Measurements from ENCODE around the gene GMCL1.
"Not testable (repeated sequence)": the region's sequence is repeated elsewhere in the genome, so short reads cannot be mapped to it uniquely, and the experiment has no call there.

The GMCL1 gene

GRCh38 chr2:69830045-69830905, 815 bp downstream of the GMCL1 start:
- peak overlapping the region; percentile 88 for H3K4me2 ChIP-seq (ENCODE audit: low read length)
- H3K4me3 ChIP-seq (ENCODE audit: low read length), result peak overlapping the region; percentile 96
- peak overlapping the region; percentile 14 for H3K27ac ChIP-seq (ENCODE audit: low read depth, low read length)
- no peaks in the 10 kb centered on the region for H3K9me3 ChIP-seq (ENCODE audit: control insufficient read depth, insufficient read depth, low read length)
- H3K9me2 ChIP-seq (replicated peaks; ENCODE audit: control insufficient read depth, low read length), result no peaks in the 10 kb centered on the region
- peaks cover 29% of the 10 kb centered on the region for H3K36me3 ChIP-seq (ENCODE audit: control insufficient read depth, low read length)
- no peaks in the 10 kb centered on the region for H3K27me3 ChIP-seq (ENCODE audit: control insufficient read depth, low read length)
- H3F3A ChIP-seq (ENCODE audit: control insufficient read depth, insufficient read depth), result peaks cover 2% of the 10 kb centered on the region; the same call in 1 of the 2 replicates
- H4K20me1 ChIP-seq (ENCODE audit: control insufficient read depth, insufficient read depth, low read depth, low read length), result peaks cover 4% of the 10 kb centered on the region; the same call in 1 of the 2 replicates
- no peak for TF ChIP-seq EZH2phosphoT487 (IDR thresholded peaks at IDR 0.05; ENCODE audit: borderline replicate concordance, low read length)
- TF ChIP-seq, protein P1, sequence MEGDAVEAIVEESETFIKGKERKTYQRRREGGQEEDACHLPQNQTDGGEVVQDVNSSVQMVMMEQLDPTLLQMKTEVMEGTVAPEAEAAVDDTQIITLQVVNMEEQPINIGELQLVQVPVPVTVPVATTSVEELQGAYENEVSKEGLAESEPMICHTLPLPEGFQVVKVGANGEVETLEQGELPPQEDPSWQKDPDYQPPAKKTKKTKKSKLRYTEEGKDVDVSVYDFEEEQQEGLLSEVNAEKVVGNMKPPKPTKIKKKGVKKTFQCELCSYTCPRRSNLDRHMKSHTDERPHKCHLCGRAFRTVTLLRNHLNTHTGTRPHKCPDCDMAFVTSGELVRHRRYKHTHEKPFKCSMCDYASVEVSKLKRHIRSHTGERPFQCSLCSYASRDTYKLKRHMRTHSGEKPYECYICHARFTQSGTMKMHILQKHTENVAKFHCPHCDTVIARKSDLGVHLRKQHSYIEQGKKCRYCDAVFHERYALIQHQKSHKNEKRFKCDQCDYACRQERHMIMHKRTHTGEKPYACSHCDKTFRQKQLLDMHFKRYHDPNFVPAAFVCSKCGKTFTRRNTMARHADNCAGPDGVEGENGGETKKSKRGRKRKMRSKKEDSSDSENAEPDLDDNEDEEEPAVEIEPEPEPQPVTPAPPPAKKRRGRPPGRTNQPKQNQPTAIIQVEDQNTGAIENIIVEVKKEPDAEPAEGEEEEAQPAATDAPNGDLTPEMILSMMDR (IDR thresholded peaks at IDR 0.05; ENCODE audit: low read depth, low read length, poor library complexity, severe bottlenecking), result no peak
- peaks cover 58% of the 10 kb centered on the region for H3K79me2 ChIP-seq (ENCODE audit: control insufficient read depth, low read length)
- peaks cover 47% of the 10 kb centered on the region for H3K4me1 ChIP-seq (ENCODE audit: control insufficient read depth, low read length)

- peaks cover 64% of the 10 kb centered on the region for H3K79me2 ChIP-seq (ENCODE audit: control insufficient read depth, low read length)
- H3K36me3 ChIP-seq (ENCODE audit: control insufficient read depth, low read length), result peaks cover 30% of the 10 kb centered on the region
- H4K20me1 ChIP-seq (ENCODE audit: control insufficient read depth, insufficient read depth, low read depth, low read length); H3K27me3 ChIP-seq (ENCODE audit: control insufficient read depth, low read length); H3K27ac ChIP-seq (ENCODE audit: low read depth, low read length); H3K9me2 ChIP-seq (replicated peaks; ENCODE audit: control insufficient read depth, low read length); H3F3A ChIP-seq (ENCODE audit: control insufficient read depth, insufficient read depth); H3K9me3 ChIP-seq (ENCODE audit: control insufficient read depth, insufficient read depth, low read length): not testable (repeated sequence)
- H3K4me2 ChIP-seq (ENCODE audit: low read length), result peak overlapping the region; percentile 88
- peaks cover 53% of the 10 kb centered on the region for H3K4me1 ChIP-seq (ENCODE audit: control insufficient read depth, low read length)
- H3K4me3 ChIP-seq (ENCODE audit: low read length), result peak overlapping the region; percentile 96
Observed at GRCh38 chr2:69830906-69831241, 1.4 kb downstream of the GMCL1 start.

GRCh38 chr2:69831354-69831905, 2.0 kb downstream of the GMCL1 start:
- TF ChIP-seq, protein P1 (IDR thresholded peaks at IDR 0.05; ENCODE audit: low read depth, low read length, poor library complexity, severe bottlenecking), result no peak
- no peak for TF ChIP-seq EZH2phosphoT487 (IDR thresholded peaks at IDR 0.05; ENCODE audit: borderline replicate concordance, low read length)
- Histone ChIP-seq H4K20me1 (ENCODE audit: control insufficient read depth, insufficient read depth, low read depth, low read length) (peaks cover 4% of the 10 kb centered on the region; the same call in 1 of the 2 replicates), H3K4me3 (ENCODE audit: low read length) (peak overlapping the region; percentile 96), H3K36me3 (ENCODE audit: control insufficient read depth, low read length) (peaks cover 30% of the 10 kb centered on the region), H3K9me3 (ENCODE audit: control insufficient read depth, insufficient read depth, low read length) (no peaks in the 10 kb centered on the region), H3K79me2 (ENCODE audit: control insufficient read depth, low read length) (peaks cover 69% of the 10 kb centered on the region), H3K4me2 (ENCODE audit: low read length) (peak overlapping the region; percentile 88), H3K9me2 (replicated peaks; ENCODE audit: control insufficient read depth, low read length) (no peaks in the 10 kb centered on the region), H3F3A (ENCODE audit: control insufficient read depth, insufficient read depth) (no peaks in the 10 kb centered on the region), H3K4me1 (ENCODE audit: control insufficient read depth, low read length) (peaks cover 59% of the 10 kb centered on the region), H3K27ac (ENCODE audit: low read depth, low read length) (no peak overlapping the region), H3K27me3 (ENCODE audit: control insufficient read depth, low read length) (no peaks in the 10 kb centered on the region)

- TF ChIP-seq, protein P1 (IDR thresholded peaks at IDR 0.05; ENCODE audit: low read depth, low read length, poor library complexity, severe bottlenecking), result no peak
- TF ChIP-seq EZH2phosphoT487 (IDR thresholded peaks at IDR 0.05; ENCODE audit: borderline replicate concordance, low read length), result no peak
- Histone ChIP-seq H3K27me3 (ENCODE audit: control insufficient read depth, low read length) (no peaks in the 10 kb centered on the region), H3K27ac (ENCODE audit: low read depth, low read length) (no peak overlapping the region), H3F3A (ENCODE audit: control insufficient read depth, insufficient read depth) (no peaks in the 10 kb centered on the region), H3K79me2 (ENCODE audit: control insufficient read depth, low read length) (peaks cover 83% of the 10 kb centered on the region), H3K4me2 (ENCODE audit: low read length) (peak overlapping the region; percentile 12), H3K9me3 (ENCODE audit: control insufficient read depth, insufficient read depth, low read length) (no peaks in the 10 kb centered on the region), H3K4me3 (ENCODE audit: low read length) (no peak overlapping the region), H3K4me1 (ENCODE audit: control insufficient read depth, low read length) (peaks cover 66% of the 10 kb centered on the region), H3K9me2 (replicated peaks; ENCODE audit: control insufficient read depth, low read length) (no peaks in the 10 kb centered on the region), H4K20me1 (ENCODE audit: control insufficient read depth, insufficient read depth, low read depth, low read length) (peaks cover 4% of the 10 kb centered on the region; the same call in 1 of the 2 replicates), H3K36me3 (ENCODE audit: control insufficient read depth, low read length) (peaks cover 45% of the 10 kb centered on the region)
Observed at GRCh38 chr2:69833752-69834151, 4.3 kb downstream of the GMCL1 start.

All from DOHH2 (cell line).